HG02759 (cell line): Measurements from ENCODE around the gene PLCB1.
"Not testable (repeated sequence)": the region's sequence is repeated elsewhere in the genome, so short reads cannot be mapped to it uniquely, and the experiment has no call there.

Experiments used
- ATAC-seq: cut with Tn5 transposase; IDR thresholded peaks from one replicate; pipeline ENCODE4 v1.9.1; 2021; ENCODE audit warnings: mild to moderate bottlenecking, moderate library complexity; ENCODE audit not compliant: unreplicated experiment

The PLCB1 gene

GRCh38 chr20:8131598-8132483, at the start of gene PLCB1:
PLCB1 (plus strand) TSS chr20:8132266; CDS start chr20:8132652, 386 bp downstream.
- peak; percentile 88 for ATAC-seq

GRCh38 chr20:8082989-8083388, 49.1 kb upstream of the PLCB1 start:
- ATAC-seq: no peak

- no peak for ATAC-seq
Observed at GRCh38 chr20:8089668-8090067, 42.4 kb upstream of the PLCB1 start.

- no peak for ATAC-seq
Observed at GRCh38 chr20:8094415-8094818, 37.6 kb upstream of the PLCB1 start.

- ATAC-seq: no peak
Observed at GRCh38 chr20:8094850-8095249, 37.2 kb upstream of the PLCB1 start.

- no peak for ATAC-seq
Observed at GRCh38 chr20:8095648-8096572, 36.2 kb upstream of the PLCB1 start.

- no peak for ATAC-seq
Observed at GRCh38 chr20:8097307-8097706, 34.8 kb upstream of the PLCB1 start.

- no peak for ATAC-seq
Observed at GRCh38 chr20:8104252-8104651, 27.8 kb upstream of the PLCB1 start.

GRCh38 chr20:8114612-8115011, 17.5 kb upstream of the PLCB1 start:
- ATAC-seq: not testable (repeated sequence)

- no peak for ATAC-seq
Observed at GRCh38 chr20:8115436-8115835, 16.6 kb upstream of the PLCB1 start.

GRCh38 chr20:8116067-8116811, 15.8 kb upstream of the PLCB1 start:
- ATAC-seq: no peak

- no peak for ATAC-seq
Observed at GRCh38 chr20:8117636-8118035, 14.4 kb upstream of the PLCB1 start.

GRCh38 chr20:8118039-8118438, 14.0 kb upstream of the PLCB1 start:
- no peak for ATAC-seq

GRCh38 chr20:8118760-8119159, 13.3 kb upstream of the PLCB1 start:
- ATAC-seq: no peak

- ATAC-seq: no peak
Observed at GRCh38 chr20:8121666-8122065, 10.4 kb upstream of the PLCB1 start.

GRCh38 chr20:8124639-8125038, 7.4 kb upstream of the PLCB1 start:
- no peak for ATAC-seq

GRCh38 chr20:8126181-8126580, 5.9 kb upstream of the PLCB1 start:
- ATAC-seq: no peak

- ATAC-seq: no peak
Observed at GRCh38 chr20:8126841-8127378, 5.2 kb upstream of the PLCB1 start.

GRCh38 chr20:8127553-8128255, 4.4 kb upstream of the PLCB1 start:
- peak; percentile 62 for ATAC-seq
